Right lobe of liver (tissue), 6 donors: ENCODE data around the gene CDC14A. TPM values are rescaled to one million over a fixed set of nuclear protein-coding genes. Genes with fewer than 3 reads are reported as not detected.
A peak's percentile ranks its signal among the peaks of the same experiment; 100 is the strongest.

Source experiments
- ATAC-seq, 4 donors: fragments of 200-7000 bp; cut with Tn5 transposase; one replicate each; pipeline ENCODE4 v1.9.1; 2020; ENCODE audit warnings: mild to moderate bottlenecking in 4 of 4, moderate library complexity in 4 of 4
- DNase-seq, 3 donors: peaks; one replicate each; pipeline ENCODE4 v3.0.0-alpha.2; 2020
- H3K27ac ChIP-seq, 3 donors: fragments of 200-600 bp; one replicate each; pipeline ENCODE4 v1.8.0; 2022
- H3K27me3 ChIP-seq, 2 donors: fragments of 200-600 bp; one replicate each; pipeline ENCODE4 v1.8.0; 2022
- H3K36me3 ChIP-seq, 4 donors: fragments of 200-600 bp; sonication (generic) in 1 of 4; one replicate each; pipeline versions ENCODE4 v1.5.1 to v1.8.0; 2017 to 2022; ENCODE audit warnings: control low read depth in 1 of 4
- H3K4me1 ChIP-seq, 4 donors: fragments of 200-600 bp; sonication (generic) in 1 of 4; one replicate each; pipeline versions ENCODE4 v1.5.1 to v1.8.0; 2017 to 2022; ENCODE audit warnings: control low read depth in 1 of 4
- H3K4me3 ChIP-seq, 3 donors: fragments of 200-600 bp; one replicate each; pipeline ENCODE4 v1.8.0; 2022
- H3K9me3 ChIP-seq, 4 donors: fragments of 200-600 bp; sonication (generic) in 1 of 4; one replicate each; pipeline versions ENCODE4 v1.5.1 to v1.8.0; 2017 to 2022; ENCODE audit warnings: control low read depth in 1 of 4
- CTCF ChIP-seq, 4 donors: fragments of 200-600 bp in 3 of 4; fragments of 450-650 bp in 1 of 4; IDR thresholded peaks; one replicate each; pipeline versions ENCODE4 v1.5.1 to v1.8.0; 2016 to 2022; ENCODE audit warnings: antibody characterized with exemption in 4 of 4, mild to moderate bottlenecking in 2 of 4
- POLR2A ChIP-seq: fragments of 450-650 bp; IDR thresholded peaks from one replicate; pipeline ENCODE4 v1.6.1; 2017; ENCODE audit warnings: antibody characterized with exemption, mild to moderate bottlenecking
- whole genome bisulfite sequencing: methylation state at CpG from one replicate; pipeline ENCODE4 v1.1.6; 2018; ENCODE audit warnings: low coverage, low lambda C conversion rate; ENCODE audit not compliant: insufficient coverage; ENCODE audit errors: missing lambda C conversion rate; 5-methylcytosine and 5-hydroxymethylcytosine counted together
- intact Hi-C, 2 donors: fragments of 100-400 bp; cut with DNase I; formaldehyde crosslinking; loops; one replicate each; pipeline versions ENCODE4 v1.11.2 to v1.14.1; 2022
- total RNA-seq, 6 experiments: library from RNA; depleted of rRNA in 2 of 6; stranded (reverse); fragments of >200 nt in 2 of 6; fragmentation: NEBNext Ultra II Directional in 3 of 6; extraction: Animal tissue kit (Norgen Biotek cat#: 25700) in 3 of 6; gene quantifications; one replicate each; pipeline versions ENCODE4 v1.1.0 to v1.2.4, GENCODE V29; 2016 to 2023
- donor health status: DM: no; HTN: yes; CAD: no.
- donor health status: DM: no; HTN: no; CAD: no.
- donor health status: DM: no; HTN: no; CAD: no.
- donor health status: DM: no; HTN: yes; CAD: no.
- donor health status: DM: no; HTN: yes; CAD: no.

CDC14A gene
- total RNA-seq, 6 experiments from 2014 or later, result 1.1 to 3.3 (median 1.6) TPM

DNA sequence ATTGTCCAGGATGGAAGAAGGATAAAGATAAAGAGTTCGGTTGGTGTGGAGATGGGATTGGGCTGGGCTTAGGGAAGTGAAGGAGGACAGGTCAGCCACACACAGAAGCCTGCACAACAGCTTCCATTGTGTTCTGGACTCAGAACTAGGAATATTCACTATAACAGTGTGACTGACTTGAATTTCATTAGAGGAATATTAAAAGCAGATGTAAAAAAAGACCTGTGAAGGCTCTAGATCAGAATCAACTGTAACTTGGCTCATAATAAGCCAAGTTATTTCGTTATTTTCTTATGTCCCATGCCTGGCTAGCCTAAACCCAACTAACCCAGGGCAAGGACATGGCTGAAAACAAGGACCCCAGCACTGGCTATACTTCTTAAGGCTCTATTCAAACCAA is 129.0 kb downstream of the CDC14A start:
- DNase-seq, result no peak
- Histone ChIP-seq H3K27me3 (no peaks in the 10 kb centered on the region), H3K4me3 (no peak overlapping the region), H3K36me3 (no peaks in the 10 kb centered on the region), H3K27ac (peak overlapping the region in 1 of 3 donors; percentile 24), H3K9me3 (no peaks in the 10 kb centered on the region), H3K4me1 (peaks cover 0 to 47% (median 13%) of the 10 kb centered on the region in 4 donors)
- TF ChIP-seq POLR2A (no peak), CTCF (IDR thresholded peaks at IDR 0.05) (no peak)
- WGBS, result 62% methylated on average over 1 of the region's 2 CpGs
- intact Hi-C loops, result no loop called here
- peak in 1 of 4 donors; percentile 2 for ATAC-seq

GRCh38 chr1:100482167-100482566 is 129.9 kb downstream of the CDC14A start:
- Histone ChIP-seq H3K4me1 (peaks cover 0 to 49% (median 13%) of the 10 kb centered on the region in 4 donors), H3K36me3 (no peaks in the 10 kb centered on the region), H3K9me3 (no peaks in the 10 kb centered on the region), H3K27ac (no peak overlapping the region), H3K27me3 (no peaks in the 10 kb centered on the region), H3K4me3 (no peak overlapping the region)
- DNase-seq, result no peak
- intact Hi-C loops, result no loop called here
- TF ChIP-seq POLR2A, result no peak
- ATAC-seq, result no peak

DNA sequence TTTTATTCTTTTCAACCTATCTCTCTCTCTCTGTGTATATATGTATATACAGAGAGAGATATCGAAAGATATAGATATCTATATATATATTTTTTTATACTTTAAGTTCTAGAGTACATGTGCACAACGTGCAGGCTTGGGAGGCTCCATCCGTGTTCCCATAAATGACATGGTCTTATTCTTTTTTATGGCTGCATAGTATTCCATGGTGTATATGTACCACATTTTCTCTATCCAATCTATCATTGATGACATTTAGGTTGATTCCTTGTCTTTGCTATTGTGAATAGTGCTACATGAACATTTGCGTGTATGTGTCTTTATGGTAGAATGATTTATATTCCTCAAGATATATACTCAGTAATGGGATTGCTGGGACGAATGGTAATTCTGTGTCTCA is 130.4 kb downstream of the CDC14A start:
- WGBS, result 97% methylated on average over 5 of the region's 5 CpGs
- intact Hi-C loops, result no loop called here
- peaks cover 0 to 49% (median 13%) of the 10 kb centered on the region in 4 donors for H3K4me1 ChIP-seq
- DNase-seq, result no peak
- H3K27ac ChIP-seq, result no peak overlapping the region
- no peaks in the 10 kb centered on the region for H3K36me3 ChIP-seq
- no peak overlapping the region for H3K4me3 ChIP-seq
- no peaks in the 10 kb centered on the region for H3K9me3 ChIP-seq
- TF ChIP-seq POLR2A, result no peak
- no peak for TF ChIP-seq CTCF (IDR thresholded peaks at IDR 0.05)
- no peak for ATAC-seq
- no peaks in the 10 kb centered on the region for H3K27me3 ChIP-seq

DNA sequence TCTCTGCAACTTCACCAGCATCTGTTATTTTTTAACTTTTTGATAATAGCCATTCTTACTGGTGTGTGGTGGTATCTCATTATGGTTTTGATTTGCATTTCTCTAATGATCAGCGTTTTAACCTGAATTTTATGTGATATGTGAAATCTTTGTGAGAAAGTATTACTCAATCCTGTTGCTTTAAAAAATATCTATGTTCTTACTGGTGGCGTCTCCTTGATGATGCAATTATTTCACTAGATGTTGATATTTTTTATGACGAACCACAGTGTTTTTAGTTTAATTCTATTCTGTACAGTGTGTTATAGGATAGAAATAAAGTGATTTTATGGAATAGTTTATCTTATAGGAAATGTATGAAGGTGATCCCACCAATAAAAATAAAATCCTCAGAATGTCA is 130.9 kb downstream of the CDC14A start:
- H3K4me1 ChIP-seq, result peaks cover 0 to 45% (median 12%) of the 10 kb centered on the region in 4 donors
- TF ChIP-seq POLR2A (no peak), CTCF (IDR thresholded peaks at IDR 0.05) (no peak)
- no peak for ATAC-seq
- no peaks in the 10 kb centered on the region for H3K9me3 ChIP-seq
- 22% methylated on average over 3 of the region's 3 CpGs for WGBS
- no peak overlapping the region for H3K27ac ChIP-seq
- intact Hi-C loops, result no loop called here
- DNase-seq, result no peak
- no peaks in the 10 kb centered on the region for H3K27me3 ChIP-seq
- H3K36me3 ChIP-seq, result no peaks in the 10 kb centered on the region
- H3K4me3 ChIP-seq, result no peak overlapping the region

- ATAC-seq (peak; percentile 92 to 96 (median 95)), DNase-seq (no peak)
- Histone ChIP-seq H3K9me3 (no peaks in the 10 kb centered on the region), H3K36me3 (no peaks in the 10 kb centered on the region), H3K27ac (peak overlapping the region; percentile 24 to 75 (median 70)), H3K4me1 (peaks cover 0 to 19% (median 6%) of the 10 kb centered on the region in 4 donors), H3K27me3 (no peaks in the 10 kb centered on the region), H3K4me3 (no peak overlapping the region)
- no peak for TF ChIP-seq CTCF (IDR thresholded peaks at IDR 0.05)
- TF ChIP-seq POLR2A, result no peak
- 32% methylated on average over 2 of the region's 2 CpGs for WGBS
- intact Hi-C loops, result no loop called here
These were observed 133.6 kb downstream of the CDC14A start for GRCh38 chr1:100485855-100486258.
